Panc1 (cell line): ENCODE data around the gene TOLLIP. TPM values are rescaled to one million over a fixed set of nuclear protein-coding genes. Genes with fewer than 3 reads are reported as not detected.

Experiments
- ATAC-seq: fragments of 200-7000 bp; cut with Tn5 transposase; 2 replicates; pipeline ENCODE4 v1.9.1; 2020; ENCODE audit warnings: mild to moderate bottlenecking, moderate library complexity
- BruUV-seq: library from RNA; stranded (reverse); fragments of 400-500 nt; replicated peaks from 2 replicates; lab custom pipeline; 2021; lab: Mats Ljungman, UMichigan
- CTCF ChIA-PET: fragments of 300-600 bp; sonication (Branson Sonifier 250); formaldehyde crosslinking; loops from one replicate; lab custom pipeline; 2022; ENCODE audit warnings: antibody characterized with exemption; lab: Charles Lee
- POLR2A ChIA-PET: fragments of 300-600 bp; sonication (Branson Sonifier 250); formaldehyde crosslinking; loops from one replicate; lab custom pipeline; 2022; ENCODE audit warnings: antibody characterized with exemption; lab: Charles Lee
- DNase-seq: peaks from one replicate; pipeline ENCODE4 v3.0.0-alpha.2; 2010; ENCODE audit warnings: low read depth, low spot score
- H3K27ac ChIP-seq: 2 replicates; pipeline ENCODE4 v1.5.1; 2011; ENCODE audit warnings: mild to moderate bottlenecking, low read length, inconsistent platforms
- H3K27me3 ChIP-seq: fragments of 200-500 bp; sonication (Bioruptor generic); 2 replicates; pipeline ENCODE4 v1.6.0; 2014; ENCODE audit warnings: low read length, inconsistent platforms; ENCODE audit not compliant: control insufficient read depth, insufficient read depth
- H3K36me3 ChIP-seq: fragments of 200-500 bp; sonication (Bioruptor generic); 2 replicates; pipeline ENCODE4 v1.5.1; 2014; ENCODE audit warnings: inconsistent platforms, mild to moderate bottlenecking, low read length, moderate library complexity; ENCODE audit not compliant: control insufficient read depth, insufficient read depth
- H3K4me1 ChIP-seq: 2 replicates; pipeline ENCODE4 v1.5.1; 2011; ENCODE audit warnings: inconsistent platforms, mild to moderate bottlenecking, low read length, moderate library complexity; ENCODE audit not compliant: control insufficient read depth, insufficient read depth
- H3K4me3 ChIP-seq, 2 experiments: 2 replicates each; pipeline ENCODE4 v1.5.1; 2011 to 2012; ENCODE audit warnings: low read depth in 2 of 2, low read length in 2 of 2, mild to moderate bottlenecking in 2 of 2, inconsistent platforms in 1 of 2, moderate library complexity in 1 of 2
- H3K9me3 ChIP-seq: fragments of 200-500 bp; sonication (Bioruptor generic); 2 replicates; pipeline ENCODE4 v1.5.1; 2014; ENCODE audit warnings: low read depth, mild to moderate bottlenecking, inconsistent platforms, low read length, moderate library complexity; ENCODE audit not compliant: control insufficient read depth, insufficient read depth
- CTCF ChIP-seq: fragments of 450-650 bp; IDR thresholded peaks from 2 replicates; pipeline ENCODE4 v1.5.1; 2017; ENCODE audit warnings: mild to moderate bottlenecking
- POLR2AphosphoS5 ChIP-seq: IDR thresholded peaks from 2 replicates; pipeline ENCODE4 v1.6.1; 2012; ENCODE audit warnings: mild to moderate bottlenecking, low read depth, low read length, moderate library complexity
- REST ChIP-seq, 2 experiments: IDR thresholded peaks; 2 replicates each; pipeline ENCODE4 v1.6.1; 2011 to 2012; ENCODE audit warnings: low read depth in 2 of 2, control low read depth in 1 of 2, low read length in 1 of 2, mild to moderate bottlenecking in 1 of 2, moderate library complexity in 1 of 2; ENCODE audit not compliant: insufficient read depth in 1 of 2
- SIN3A ChIP-seq: IDR thresholded peaks from 2 replicates; pipeline ENCODE4 v1.6.1; 2012; ENCODE audit warnings: low read depth, mild to moderate bottlenecking, low read length, moderate library complexity, borderline replicate concordance; ENCODE audit not compliant: insufficient read depth
- TCF7L2 ChIP-seq: IDR thresholded peaks from 2 replicates; pipeline ENCODE4 v1.6.1; 2011; ENCODE audit warnings: mild to moderate bottlenecking, low read depth, low read length, inconsistent platforms
- in situ Hi-C: cut with HindIII; loops from 2 replicates; pipeline ENCODE4 v1.10.0; 2016; ENCODE audit warnings: low sequenced_read_pairs, low pct_unique_long_range_greater_than_20kb
- intact Hi-C: fragments of 100-400 bp; cut with micrococcal nuclease; formaldehyde crosslinking; loops from one replicate; pipeline ENCODE4 v1.10.0; 2022; ENCODE audit not compliant: unreplicated experiment
- total RNA-seq: library from RNA; stranded (reverse); gene quantifications from one replicate; pipeline ENCODE4 v1.2.1, GENCODE V29; 2021; ENCODE audit not compliant: unreplicated experiment

Gene TOLLIP
- total RNA-seq, 1 experiment from 2014 or later = 141 TPM

- POLR2A ChIA-PET = interaction anchor here (0.5 kb wide), 1 partner anchor 268 kb away, joined by 4 read pairs; no protein-coding TSS in a partner anchor
- ATAC-seq (no peak), DNase-seq (no peak)
- intact Hi-C loops (no loop called here), in situ Hi-C loops (no loop called here)
- TF ChIP-seq SIN3A (no peak), CTCF (no peak), TCF7L2 (no peak), REST (IDR thresholded peaks at IDR 0.05; ENCODE audit: insufficient read depth in 1 of 2, low read depth in 2 of 2, low read length in 1 of 2) (no peak), POLR2AphosphoS5 (no peak)
- Histone ChIP-seq H3K36me3 (peaks cover 5% of the 10 kb centered on the region; the same call in 1 of the 2 replicates), H3K27me3 (no peaks in the 10 kb centered on the region), H3K27ac (no peak overlapping the region), H3K4me3 (no peak overlapping the region), H3K9me3 (no peaks in the 10 kb centered on the region), H3K4me1 (no peaks in the 10 kb centered on the region)
- CTCF ChIA-PET = no interaction called here
- no TSS peak for BruUV-seq
These were observed 20.8 kb downstream of the TOLLIP start for GRCh38 chr11:1288426-1289151.

- H3K4me3 ChIP-seq = no peak overlapping the region
- DNase-seq (no peak), ATAC-seq (no peak)
- intact Hi-C loops (no loop called here), in situ Hi-C loops (no loop called here)
- BruUV-seq = no TSS peak
- H3K27me3 ChIP-seq = no peaks in the 10 kb centered on the region
- H3K9me3 ChIP-seq = no peaks in the 10 kb centered on the region
- no peak overlapping the region for H3K27ac ChIP-seq
- CTCF ChIA-PET = no interaction called here
- H3K4me1 ChIP-seq = no peaks in the 10 kb centered on the region
- TF ChIP-seq CTCF = no peak
- TF ChIP-seq TCF7L2 = no peak
- TF ChIP-seq POLR2AphosphoS5 = no peak
- TF ChIP-seq SIN3A = no peak
- no peak for TF ChIP-seq REST (IDR thresholded peaks at IDR 0.05; ENCODE audit: insufficient read depth in 1 of 2, low read depth in 2 of 2, low read length in 1 of 2)
- H3K36me3 ChIP-seq = peaks cover 5% of the 10 kb centered on the region; the same call in 1 of the 2 replicates
- POLR2A ChIA-PET = interaction anchor here (0.5 kb wide), 1 partner anchor 268 kb away, joined by 4 read pairs; no protein-coding TSS in a partner anchor
These were observed 21.5 kb downstream of the TOLLIP start for GRCh38 chr11:1287928-1288327.
